ENCODE data around the gene PLS3.

GRCh38 chrX:115584696-115585095 lies 23.7 kb downstream of the PLS3 start:
- no peak for TF ChIP-seq TAF1 (IDR thresholded peaks at IDR 0.05; ENCODE audit: low read depth)
- no peak for TF ChIP-seq FOXM1 (IDR thresholded peaks at IDR 0.05; ENCODE audit: borderline replicate concordance, low read depth)
- TF ChIP-seq RAD21 (IDR thresholded peaks at IDR 0.05; ENCODE audit: low read depth), result no peak
- TF ChIP-seq EP300 (IDR thresholded peaks at IDR 0.05; ENCODE audit: borderline replicate concordance), result no peak
- TF ChIP-seq CEBPB (IDR thresholded peaks at IDR 0.05), result no peak
- no peak for TF ChIP-seq NFIC (IDR thresholded peaks at IDR 0.05)
- TF ChIP-seq MAX (IDR thresholded peaks at IDR 0.05), result no peak
- no peak for TF ChIP-seq TCF12 (IDR thresholded peaks at IDR 0.05; ENCODE audit: low read depth)
- TF ChIP-seq REST (IDR thresholded peaks at IDR 0.05; ENCODE audit: low read depth), result no peak
